ENCODE measurements around the gene GFOD1.

The GFOD1 gene

GRCh38 chr6:13522656-13523055 is 35.3 kb upstream of the GFOD1 start:
- TF ChIP-seq CTCF (IDR thresholded peaks at IDR 0.05; ENCODE audit: borderline replicate concordance, control extremely low read depth, extremely low read depth, insufficient read depth, missing control alignments): no peak
- in situ Hi-C loops (cut with MboI; ENCODE audit: low sequenced_read_pairs, unreplicated experiment): no loop called here
- no peak for DNase-seq (ENCODE audit: low spot score)

GRCh38 chr6:13519839-13520238 is 32.4 kb upstream of the GFOD1 start:
- in situ Hi-C loops (cut with MboI; ENCODE audit: low sequenced_read_pairs, unreplicated experiment): no loop called here
- TF ChIP-seq CTCF (IDR thresholded peaks at IDR 0.05; ENCODE audit: borderline replicate concordance, control extremely low read depth, extremely low read depth, insufficient read depth, missing control alignments): no peak
- DNase-seq (ENCODE audit: low spot score): no peak

- TF ChIP-seq CTCF (IDR thresholded peaks at IDR 0.05; ENCODE audit: borderline replicate concordance, control extremely low read depth, extremely low read depth, insufficient read depth, missing control alignments): no peak
- in situ Hi-C loops (cut with MboI; ENCODE audit: low sequenced_read_pairs, unreplicated experiment): no loop called here
- DNase-seq (ENCODE audit: low spot score): no peak
These were observed 29.7 kb upstream of the GFOD1 start for GRCh38 chr6:13517116-13517515.

- in situ Hi-C loops (cut with MboI; ENCODE audit: low sequenced_read_pairs, unreplicated experiment): no loop called here
These were observed 28.5 kb upstream of the GFOD1 start for GRCh38 chr6:13515912-13516311.

GRCh38 chr6:13513626-13514502 is 26.5 kb upstream of the GFOD1 start:
- in situ Hi-C loops (cut with MboI; ENCODE audit: low sequenced_read_pairs, unreplicated experiment): no loop called here

More at GRCh38 chr6:13515912-13516311, 28.5 kb upstream of the GFOD1 start:
- no peak for DNase-seq (ENCODE audit: low spot score)
- TF ChIP-seq CTCF (IDR thresholded peaks at IDR 0.05; ENCODE audit: borderline replicate concordance, control extremely low read depth, extremely low read depth, insufficient read depth, missing control alignments): no peak

GRCh38 chr6:13512900-13513299 is 25.5 kb upstream of the GFOD1 start:
- TF ChIP-seq CTCF (IDR thresholded peaks at IDR 0.05; ENCODE audit: borderline replicate concordance, control extremely low read depth, extremely low read depth, insufficient read depth, missing control alignments): no peak
- in situ Hi-C loops (cut with MboI; ENCODE audit: low sequenced_read_pairs, unreplicated experiment): no loop called here
- DNase-seq (ENCODE audit: low spot score): no peak

More at GRCh38 chr6:13513626-13514502, 26.5 kb upstream of the GFOD1 start:
- no peak for DNase-seq (ENCODE audit: low spot score)
- no peak for TF ChIP-seq CTCF (IDR thresholded peaks at IDR 0.05; ENCODE audit: borderline replicate concordance, control extremely low read depth, extremely low read depth, insufficient read depth, missing control alignments)
